SHP77 treated with DMSO at 0.1 percent for 48 hours (cell line): ENCODE measurements around the gene NR5A2.

ENCODE experiments used
- DNase-seq: peaks from one replicate; lab custom pipeline; 2025; lab: John Stamatoyannopoulos, UW

The NR5A2 gene

GRCh38 chr1:200206340-200206739 lies 178.8 kb downstream of the NR5A2 start:
- DNase-seq: no peak

GRCh38 chr1:200206761-200207160 lies 179.3 kb downstream of the NR5A2 start:
- DNase-seq: no peak

- DNase-seq: no peak
Measured at GRCh38 chr1:200207711-200208126, 180.2 kb downstream of the NR5A2 start.

GRCh38 chr1:200211157-200211556 lies 183.6 kb downstream of the NR5A2 start:
- no peak for DNase-seq

- DNase-seq: no peak
Measured at GRCh38 chr1:200213392-200213791, 185.9 kb downstream of the NR5A2 start.

- DNase-seq: no peak
Measured at GRCh38 chr1:200213921-200214320, 186.4 kb downstream of the NR5A2 start.

- no peak for DNase-seq
Measured at GRCh38 chr1:200215350-200215749, 187.8 kb downstream of the NR5A2 start.

- no peak for DNase-seq
Measured at GRCh38 chr1:200217703-200218102, 190.2 kb downstream of the NR5A2 start.

- DNase-seq: no peak
Measured at GRCh38 chr1:200221614-200222282, 194.2 kb downstream of the NR5A2 start.

GRCh38 chr1:200223207-200223606 lies 195.7 kb downstream of the NR5A2 start:
- DNase-seq: no peak

GRCh38 chr1:200223613-200224012 lies 196.1 kb downstream of the NR5A2 start:
- DNase-seq: no peak

GRCh38 chr1:200224315-200224714 lies 196.8 kb downstream of the NR5A2 start:
- no peak for DNase-seq

GRCh38 chr1:200226268-200226968 lies 198.9 kb downstream of the NR5A2 start:
- no peak for DNase-seq

GRCh38 chr1:200226969-200227303 lies 199.4 kb downstream of the NR5A2 start:
- DNase-seq: no peak
